Measurements from ENCODE around the gene DVL1. TPM values are rescaled to one million over a fixed set of nuclear protein-coding genes. Genes with fewer than 3 reads are reported as not detected.

The DVL1 gene
- total and polyA plus RNA-seq, 9 of the 15 experiments (the other 6 are each of a cell fraction or from before 2014, with no cell fraction given) = 0.62 to 135 (median 24.3) TPM

- TF ChIP-seq GABPB1 (CRISPR knock-in tag; IDR thresholded peaks at IDR 0.05) = 0 out of 2 replicates have a peak, but pooled peaks have one; percentile 15
- TF ChIP-seq ERF (CRISPR knock-in tag; IDR thresholded peaks at IDR 0.05) = no peak
- no peak for TF ChIP-seq ELF2 (CRISPR knock-in tag; IDR thresholded peaks at IDR 0.05)
- TF ChIP-seq HDGF (IDR thresholded peaks at IDR 0.05) = no peak
- TF ChIP-seq BMI1 (IDR thresholded peaks at IDR 0.05; ENCODE audit: low read length) = no peak
- TF ChIP-seq SP2 (IDR thresholded peaks at IDR 0.05; ENCODE audit: extremely low read depth, low read depth, low read length, poor library complexity, severe bottlenecking) = no peak
- TF ChIP-seq RBFOX2 (IDR thresholded peaks at IDR 0.05; ENCODE audit: low read depth, low read length) = 0 out of 2 replicates have a peak, but pooled peaks have one; percentile 28
- no peak for TF ChIP-seq NBN (IDR thresholded peaks at IDR 0.05; ENCODE audit: low read depth)
- no peak for TF ChIP-seq HINFP (tag; conservative IDR thresholded peaks at IDR 0.05; ENCODE audit: low read depth)
- TF ChIP-seq ZBTB33 (CRISPR knock-in tag; IDR thresholded peaks at IDR 0.05) = peak; percentile 82
- TF ChIP-seq THAP12 (CRISPR knock-in tag; IDR thresholded peaks at IDR 0.05) = 0 out of 2 replicates have a peak, but pooled peaks have one; percentile 18
These were observed 4.4 kb upstream of the DVL1 start (continued) for GRCh38 chr1:1353389-1354151.
